GM18505 (cell line): ENCODE results near the gene TMIGD3.

Experiments
- ATAC-seq: cut with Tn5 transposase; IDR thresholded peaks from one replicate; pipeline ENCODE4 v1.9.1; 2021; ENCODE audit not compliant: unreplicated experiment
- POLR2A ChIP-seq: IDR thresholded peaks from 4 replicates; pipeline ENCODE4 v1.6.1; 2011; ENCODE audit warnings: borderline replicate concordance; ENCODE audit not compliant: insufficient read depth, insufficient read length; ENCODE audit errors: extremely low read depth

TMIGD3 gene

GRCh38 chr1:111476214-111476613 lies 27.2 kb downstream of the TMIGD3 start:
- no peak for TF ChIP-seq POLR2A
- ATAC-seq = no peak

DNA sequence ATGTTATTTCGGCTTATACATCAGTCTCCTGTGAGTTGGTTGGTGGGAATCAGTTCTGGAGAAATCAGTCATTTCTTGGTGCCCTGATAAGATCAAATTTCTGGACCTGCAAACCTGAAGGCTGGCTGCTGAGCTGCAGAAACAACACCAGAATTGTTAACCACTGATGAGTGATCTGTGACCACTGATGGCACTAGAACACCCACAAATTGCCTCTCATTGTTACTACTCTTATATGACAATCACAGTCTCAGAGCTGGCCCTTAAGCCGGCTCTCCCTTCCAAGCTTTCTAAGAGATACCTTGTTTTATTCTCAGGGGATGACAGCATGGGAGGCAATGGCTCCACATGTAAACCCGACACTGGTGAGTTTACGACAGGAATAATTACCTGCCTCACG lies 27.7 kb downstream of the TMIGD3 start:
- ATAC-seq = no peak
- TF ChIP-seq POLR2A = no peak

DNA sequence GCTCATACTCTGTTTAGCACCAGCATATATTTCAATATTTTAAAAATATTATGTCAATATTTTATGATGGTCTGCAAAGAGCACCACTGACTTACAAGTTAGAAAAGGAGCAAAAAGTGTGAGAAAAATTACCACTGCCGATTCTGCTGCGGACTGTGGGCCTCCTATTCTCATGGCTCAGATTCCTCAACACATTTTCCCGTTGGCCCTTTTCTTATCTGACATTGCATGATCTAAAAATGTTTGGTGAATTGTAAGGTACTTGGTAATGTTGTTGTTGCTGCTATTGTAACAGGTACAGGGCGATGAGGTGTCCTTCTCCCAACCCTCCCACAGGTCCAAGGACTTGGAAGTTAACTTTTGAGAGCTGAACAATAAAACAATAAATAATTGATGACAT lies 28.9 kb downstream of the TMIGD3 start:
- no peak for TF ChIP-seq POLR2A
- no peak for ATAC-seq

DNA sequence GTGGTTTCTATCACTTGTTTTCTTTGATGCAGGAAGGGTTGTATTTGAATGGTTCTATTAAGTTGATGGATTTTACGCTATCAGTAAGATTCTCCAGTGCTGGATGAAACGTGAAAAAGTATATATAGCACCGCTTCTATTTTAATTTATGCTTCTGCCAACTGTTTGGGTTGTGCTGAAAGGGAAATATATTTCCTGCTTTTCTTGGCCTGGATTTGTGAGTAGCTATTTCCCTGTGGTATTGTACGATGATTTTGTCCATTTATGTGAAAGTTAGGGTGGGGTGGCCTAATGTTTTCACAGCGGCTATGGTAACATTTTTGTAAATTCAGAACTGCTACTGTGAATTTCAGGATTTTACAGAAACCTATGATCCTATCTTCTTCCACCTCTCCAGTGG lies 29.3 kb downstream of the TMIGD3 start:
- ATAC-seq = no peak
- no peak for TF ChIP-seq POLR2A

DNA sequence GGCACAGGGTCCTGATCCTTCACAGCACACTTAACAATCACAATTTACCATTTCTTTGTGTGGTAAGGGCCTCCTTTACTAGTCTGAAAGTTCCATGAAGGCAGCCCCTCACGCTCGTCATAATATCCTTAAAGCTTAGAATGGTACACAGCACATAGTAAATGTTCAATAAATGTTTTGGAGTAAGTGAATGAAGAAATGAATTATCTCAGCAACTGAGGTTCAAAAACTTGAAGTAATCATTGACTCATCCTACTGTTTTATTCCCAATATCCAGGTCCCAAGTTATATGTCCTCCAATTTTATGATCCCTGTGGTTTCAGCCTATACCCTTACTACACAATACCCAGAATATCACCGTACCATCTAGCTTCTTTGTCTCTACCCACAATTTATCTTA lies 31.9 kb downstream of the TMIGD3 start:
- ATAC-seq = no peak
- TF ChIP-seq POLR2A = no peak

DNA sequence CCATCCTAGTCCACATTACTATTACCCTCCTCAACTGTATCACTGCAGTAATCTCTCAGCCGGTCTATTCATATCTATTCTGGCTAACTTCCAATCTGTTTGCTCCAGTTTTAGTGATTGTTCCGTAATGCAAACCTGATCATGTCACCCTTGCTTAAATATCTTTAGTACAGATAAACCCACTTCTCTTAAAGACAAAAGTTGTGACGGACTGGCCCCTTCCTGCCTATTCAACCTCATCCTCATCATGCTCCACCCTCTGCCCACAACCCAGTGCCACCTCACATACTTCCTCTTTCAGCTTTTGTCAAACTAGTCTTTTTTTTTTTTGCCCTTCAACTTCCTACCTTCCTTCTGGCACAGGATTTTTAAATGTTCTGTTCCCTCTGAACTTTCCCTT lies 32.4 kb downstream of the TMIGD3 start:
- no peak for TF ChIP-seq POLR2A
- no peak for ATAC-seq

GRCh38 chr1:111470596-111470995 lies 32.8 kb downstream of the TMIGD3 start:
- ATAC-seq = no peak
- no peak for TF ChIP-seq POLR2A

DNA sequence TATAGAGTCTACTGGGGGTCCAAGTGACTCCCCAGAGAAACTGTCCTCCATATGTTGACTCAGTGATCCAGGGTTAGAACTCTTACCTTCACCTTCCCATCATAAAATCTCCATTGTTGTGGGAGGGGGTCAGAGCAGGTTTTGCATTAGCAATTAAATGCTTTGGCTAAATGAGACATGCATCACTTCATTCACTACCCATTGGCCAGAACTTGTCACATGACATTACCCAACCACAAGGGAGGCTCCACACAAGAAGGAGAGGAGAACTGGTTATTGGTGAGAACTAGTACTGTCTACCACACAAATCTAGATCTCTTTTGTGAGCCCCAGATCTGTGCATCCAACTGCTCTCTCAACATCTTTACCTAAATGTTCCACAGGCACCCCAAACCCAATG lies 33.9 kb downstream of the TMIGD3 start:
- ATAC-seq = no peak
- no peak for TF ChIP-seq POLR2A

DNA sequence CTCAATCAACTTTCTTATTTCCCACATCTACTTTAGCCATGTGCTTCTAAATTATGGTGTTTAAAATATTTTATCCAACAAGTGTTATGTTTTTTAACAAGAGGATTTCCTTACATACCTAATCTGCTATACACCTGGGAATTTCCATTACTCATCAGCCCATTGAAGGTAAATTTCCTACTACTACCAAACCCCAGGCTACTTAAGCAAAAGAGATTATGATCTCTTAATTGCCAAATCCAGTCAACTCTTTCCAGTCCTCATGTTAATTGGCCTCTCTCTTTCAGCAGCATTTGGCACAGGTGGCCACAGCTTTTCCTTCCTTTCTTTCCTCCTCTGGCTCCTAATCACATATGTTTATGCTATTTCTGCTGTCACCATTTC lies 34.7 kb downstream of the TMIGD3 start:
- ATAC-seq = no peak
- no peak for TF ChIP-seq POLR2A

DNA sequence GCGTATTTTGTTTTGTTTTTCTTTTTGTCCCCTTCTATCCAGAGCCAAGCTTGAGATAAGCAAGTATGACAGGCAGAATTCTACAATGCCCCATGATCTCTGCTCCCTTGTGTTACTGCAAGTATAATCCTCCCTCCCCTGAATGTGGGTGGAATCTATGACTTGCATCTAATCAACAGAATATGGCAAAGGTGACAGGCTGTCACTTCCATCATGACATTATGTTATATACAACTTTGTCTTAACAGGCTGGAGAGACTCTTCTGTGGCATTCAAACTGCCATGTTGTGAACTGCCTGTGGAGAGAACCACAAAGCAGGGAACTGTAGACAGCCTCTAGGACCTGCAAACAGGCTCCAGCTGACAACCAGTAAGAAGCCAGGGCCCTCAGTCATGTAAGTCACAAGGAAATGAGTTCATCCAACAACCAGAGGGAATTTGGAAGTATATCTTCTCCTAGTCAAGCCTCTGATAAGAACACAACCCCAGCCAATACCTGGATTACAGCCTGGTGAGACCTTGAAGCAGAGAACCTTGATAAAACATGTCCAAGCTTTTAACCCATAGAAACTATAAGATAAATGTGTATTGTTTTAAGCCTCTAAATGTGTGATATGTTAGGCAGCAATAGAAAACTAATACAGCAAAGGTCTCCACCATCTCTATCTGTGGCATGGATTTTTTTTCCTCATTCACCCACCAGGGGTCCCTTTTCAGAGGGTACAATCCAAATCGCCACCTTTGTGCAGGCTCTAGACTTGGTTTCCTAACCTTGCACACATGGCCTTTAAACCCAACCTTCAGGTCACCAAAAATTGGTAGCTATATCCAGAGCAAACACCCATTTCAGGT lies 35.3 kb downstream of the TMIGD3 start:
- ATAC-seq = no peak
- no peak for TF ChIP-seq POLR2A

DNA sequence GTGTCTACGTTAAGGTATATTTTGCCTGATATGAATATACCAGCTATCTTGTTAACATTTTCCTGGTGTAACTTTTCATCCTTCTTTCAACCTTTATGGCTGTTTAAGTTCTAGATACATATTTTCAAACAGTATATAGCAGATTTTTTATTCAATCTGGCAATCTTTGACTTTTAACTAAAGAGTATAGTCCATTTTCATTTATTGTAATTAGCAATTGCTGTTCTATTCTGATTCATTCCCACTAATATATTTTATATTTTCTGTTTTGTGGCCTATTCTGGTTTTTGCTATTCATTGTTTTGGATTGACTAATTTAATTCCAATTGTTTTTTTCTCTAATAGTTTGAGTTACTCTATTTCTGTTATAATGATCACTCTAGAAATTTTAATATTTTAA lies 37.0 kb downstream of the TMIGD3 start:
- TF ChIP-seq POLR2A = no peak
- ATAC-seq = no peak

GRCh38 chr1:111465754-111466153 lies 37.7 kb downstream of the TMIGD3 start:
- no peak for TF ChIP-seq POLR2A
- ATAC-seq = no peak

- ATAC-seq = no peak
- TF ChIP-seq POLR2A = no peak
These were observed 40.3 kb downstream of the TMIGD3 start for GRCh38 chr1:111463029-111463683.

DNA sequence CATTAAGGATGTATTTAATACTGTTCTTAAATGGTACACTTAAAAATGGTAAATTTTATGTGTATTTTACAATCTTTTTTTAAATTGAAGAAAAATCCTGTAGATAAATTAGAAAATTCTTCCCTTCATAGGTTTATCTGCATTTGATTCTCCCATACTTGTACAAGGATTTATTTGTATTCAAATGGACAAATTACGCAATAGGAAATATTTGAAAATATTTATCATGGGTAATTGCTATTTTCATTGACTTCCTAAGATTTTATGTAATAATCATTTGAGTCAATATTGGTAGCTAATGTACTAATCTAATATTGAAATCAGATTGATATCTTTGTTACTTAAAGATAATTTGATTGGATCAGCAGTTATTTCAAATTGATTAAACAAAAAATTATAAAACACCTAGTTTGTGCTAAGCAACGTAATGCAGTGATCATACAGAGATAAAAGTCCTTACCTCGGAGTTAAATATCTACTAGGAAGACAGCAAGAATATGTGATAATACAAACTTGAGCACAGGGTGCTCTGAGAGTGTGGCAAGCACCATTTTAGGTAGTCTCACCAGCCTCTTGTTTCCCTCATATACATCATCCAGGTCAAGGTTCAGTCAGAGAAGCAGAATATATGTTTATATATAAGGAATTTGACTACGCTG lies 40.9 kb downstream of the TMIGD3 start:
- ATAC-seq = no peak
- no peak for TF ChIP-seq POLR2A

GRCh38 chr1:111461765-111462164 lies 41.7 kb downstream of the TMIGD3 start:
- no peak for ATAC-seq
- no peak for TF ChIP-seq POLR2A

- TF ChIP-seq POLR2A = no peak
- ATAC-seq = no peak
These were observed 47.8 kb downstream of the TMIGD3 start for GRCh38 chr1:111455642-111456031.
